ENCODE data around the gene FNDC4.

FNDC4 gene

DNA sequence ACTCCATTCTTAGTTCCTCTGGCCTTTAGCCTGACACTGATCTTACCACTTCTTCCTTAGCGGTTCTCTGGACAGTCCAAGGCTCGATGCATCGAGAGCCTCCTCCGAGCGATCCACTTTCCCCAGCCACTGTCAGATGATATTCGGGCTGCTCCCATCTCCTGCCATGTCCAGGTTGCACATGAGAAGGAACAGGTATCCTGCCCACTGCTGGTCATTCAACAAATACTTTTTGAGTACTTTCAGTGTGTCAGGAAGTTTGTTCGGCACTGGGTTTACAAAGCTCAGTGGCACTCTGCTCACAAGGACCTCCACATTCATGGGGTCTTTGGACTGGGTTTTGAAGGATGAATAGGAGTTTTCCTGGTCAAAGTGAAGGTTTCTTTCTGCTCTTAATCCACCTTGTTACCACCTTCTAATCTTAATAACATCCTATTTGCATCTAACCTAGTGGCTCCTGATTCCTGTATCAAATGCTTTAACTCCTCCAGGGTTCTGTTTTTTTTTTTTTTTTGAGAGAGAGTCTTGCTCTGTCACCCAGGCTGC is 27.5 kb upstream of the FNDC4 start:
- DNase-seq (ENCODE audit: low read depth): no peak
- no peak for TF ChIP-seq CTCF (IDR thresholded peaks at IDR 0.05; ENCODE audit: low read depth, low read length, missing control alignments)
- no peak overlapping the region for H3K4me3 ChIP-seq (ENCODE audit: low read depth, low read length)

- no peak overlapping the region for H3K4me3 ChIP-seq (ENCODE audit: low read depth, low read length)
- DNase-seq (ENCODE audit: low read depth): no peak
- TF ChIP-seq CTCF (IDR thresholded peaks at IDR 0.05; ENCODE audit: low read depth, low read length, missing control alignments): no peak
Measured at GRCh38 chr2:27520316-27520715, 25.3 kb upstream of the FNDC4 start.

DNA sequence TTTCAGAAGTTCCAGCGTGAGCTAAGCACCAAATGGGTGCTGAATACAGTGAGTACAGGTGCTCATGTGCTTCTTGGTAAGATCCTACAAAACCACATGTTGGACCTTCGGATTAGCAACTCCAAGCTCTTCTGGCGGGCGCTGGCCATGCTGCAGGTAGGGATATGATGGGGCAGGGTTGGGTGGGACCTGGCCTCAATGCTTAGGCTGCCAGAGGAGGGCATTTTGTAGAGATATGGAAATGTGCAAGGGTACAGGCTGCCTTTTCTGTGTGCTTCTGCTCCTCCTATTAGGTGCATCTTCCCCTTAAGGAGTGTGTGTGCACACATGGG is 23.7 kb upstream of the FNDC4 start:
- no peak for DNase-seq (ENCODE audit: low read depth)
- TF ChIP-seq CTCF (IDR thresholded peaks at IDR 0.05; ENCODE audit: low read depth, low read length, missing control alignments): no peak
- no peak overlapping the region for H3K4me3 ChIP-seq (ENCODE audit: low read depth, low read length)

GRCh38 chr2:27518113-27518781 is 23.2 kb upstream of the FNDC4 start:
- no peak for DNase-seq (ENCODE audit: low read depth)

GRCh38 chr2:27509326-27509725 is 14.3 kb upstream of the FNDC4 start:
- no peak overlapping the region for H3K4me3 ChIP-seq (ENCODE audit: low read depth, low read length)
- no peak for TF ChIP-seq CTCF (IDR thresholded peaks at IDR 0.05; ENCODE audit: low read depth, low read length, missing control alignments)
- DNase-seq (ENCODE audit: low read depth): no peak

More at GRCh38 chr2:27518113-27518781, 23.2 kb upstream of the FNDC4 start:
- TF ChIP-seq CTCF (IDR thresholded peaks at IDR 0.05; ENCODE audit: low read depth, low read length, missing control alignments): no peak
- H3K4me3 ChIP-seq (ENCODE audit: low read depth, low read length): no peak overlapping the region

- no peak for DNase-seq (ENCODE audit: low read depth)
- TF ChIP-seq CTCF (IDR thresholded peaks at IDR 0.05; ENCODE audit: low read depth, low read length, missing control alignments): no peak
- H3K4me3 ChIP-seq (ENCODE audit: low read depth, low read length): no peak overlapping the region
Measured at GRCh38 chr2:27507293-27507692, 12.3 kb upstream of the FNDC4 start.

DNA sequence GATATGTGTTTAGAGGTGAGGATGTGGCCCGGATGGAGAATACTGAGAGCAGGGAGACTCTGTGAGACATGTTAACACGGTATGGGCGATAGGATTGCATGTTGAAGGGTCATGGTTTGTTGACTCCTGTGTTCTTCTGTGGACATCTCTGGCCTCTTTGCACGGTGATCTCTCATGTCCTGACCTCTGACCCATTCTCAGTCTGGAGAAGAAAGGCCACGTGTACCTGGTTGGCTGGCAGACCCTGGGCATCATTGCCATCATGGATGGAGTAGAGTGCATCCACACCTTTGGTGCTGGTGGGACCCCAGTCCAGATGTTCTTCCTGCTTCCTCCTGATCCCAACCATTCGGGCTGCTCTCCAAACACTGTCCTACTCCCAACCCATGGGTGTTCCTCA is 11.6 kb upstream of the FNDC4 start:
- TF ChIP-seq CTCF (IDR thresholded peaks at IDR 0.05; ENCODE audit: low read depth, low read length, missing control alignments): no peak
- no peak for DNase-seq (ENCODE audit: low read depth)
- H3K4me3 ChIP-seq (ENCODE audit: low read depth, low read length): no peak overlapping the region

Data from GM12864 (cell line).